A549 (cell line): ENCODE results near the gene PIGN. TPM values are rescaled to one million over a fixed set of nuclear protein-coding genes. Genes with fewer than 3 reads are reported as not detected.

ENCODE experiments used
- ATAC-seq, 2 experiments: fragments of 200-7000 bp in 1 of 2; fragments of >200 bp in 1 of 2; cut with Nextera tagmentation in 1 of 2; cut with Tn5 transposase in 1 of 2; 3 replicates each; pipeline versions ENCODE4 v1.8.0 to v1.9.1; 2018 to 2020; ENCODE audit warnings: mild to moderate bottlenecking in 1 of 2, moderate library complexity in 1 of 2
- CTCF ChIA-PET: fragments of 300-600 bp; sonication (Branson Sonifier 250); formaldehyde crosslinking; extraction: SDS; loops from one replicate; lab custom pipeline; 2021; ENCODE audit warnings: antibody characterized with exemption, inconsistent platforms; lab: Yijun Ruan, JAX
- POLR2A ChIA-PET: fragments of 350-600 bp; formaldehyde crosslinking; extraction: SDS; loops from one replicate; lab custom pipeline; 2021; ENCODE audit warnings: antibody characterized with exemption, inconsistent platforms; lab: Yijun Ruan, JAX
- DNase-seq, 2 experiments: peaks; one replicate each; pipeline versions ENCODE4 v3.0.0 to v3.0.0-alpha.2; 2011 to 2016; ENCODE audit warnings: low read depth in 1 of 2, low spot score in 1 of 2
- FAIRE-seq: peaks from 2 replicates; lab custom pipeline; 2011; peaks lifted over from hg19 to GRCh38; lab: Jason Lieb, UNC
- H3K27ac ChIP-seq, 2 experiments: fragments of >200 bp; sonication (Bioruptor Twin); formaldehyde crosslinking; 3 replicates each; pipeline ENCODE4 v1.5.1; 2016 to 2017
- H3K4me1 ChIP-seq: fragments of >200 bp; sonication (Bioruptor Twin); formaldehyde crosslinking; 3 replicates; pipeline ENCODE4 v1.6.1; 2016
- H3K4me2 ChIP-seq: fragments of >200 bp; sonication (Bioruptor Twin); formaldehyde crosslinking; 3 replicates; pipeline ENCODE4 v1.6.1; 2016
- H3K4me3 ChIP-seq: fragments of >200 bp; sonication (Bioruptor Twin); formaldehyde crosslinking; 3 replicates; pipeline ENCODE4 v1.5.1; 2016
- H3K9me3 ChIP-seq: fragments of >200 bp; sonication (Bioruptor Twin); formaldehyde crosslinking; 3 replicates; pipeline ENCODE4 v1.6.1; 2016
- CBX2 ChIP-seq: fragments of 200-600 bp; sonication (generic); IDR thresholded peaks from 2 replicates; pipeline ENCODE4 v1.6.1; 2016; ENCODE audit warnings: low read depth, mild to moderate bottlenecking, borderline replicate concordance
- CEBPB ChIP-seq, 2 experiments: fragments of >200 bp in 1 of 2; sonication (Bioruptor Twin) in 1 of 2; formaldehyde crosslinking in 1 of 2; IDR thresholded peaks; 2 replicates each; pipeline ENCODE4 v1.6.1; 2012 to 2016
- CHD2 ChIP-seq: fragments of 150-350 bp; IDR thresholded peaks from 2 replicates; pipeline ENCODE4 v1.6.1; 2014; ENCODE audit warnings: low read length; ENCODE audit not compliant: partially characterized antibody
- CTCF ChIP-seq: fragments of >200 bp; sonication (Bioruptor Twin); formaldehyde crosslinking; IDR thresholded peaks from 3 replicates; pipeline ENCODE4 v1.5.1; 2016
- E2F6 ChIP-seq: IDR thresholded peaks from 2 replicates; pipeline ENCODE4 v1.6.1; 2012; ENCODE audit warnings: low read depth, borderline replicate concordance
- EHF ChIP-seq: fragments of 250-450 bp; sonication (Bioruptor Pico); IDR thresholded peaks from 2 replicates; pipeline ENCODE4 v1.5.0; 2020; ENCODE audit warnings: mild to moderate bottlenecking
- EHMT2 ChIP-seq: fragments of 200-600 bp; sonication (generic); IDR thresholded peaks from 2 replicates; pipeline ENCODE4 v1.6.1; 2016; ENCODE audit warnings: antibody characterized with exemption, low read depth, mild to moderate bottlenecking, moderate library complexity
- ESRRA ChIP-seq: fragments of 150-350 bp; IDR thresholded peaks from 2 replicates; pipeline ENCODE4 v1.6.1; 2014; ENCODE audit warnings: mild to moderate bottlenecking, low read length, borderline replicate concordance
- FOSB ChIP-seq: fragments of 250-450 bp; sonication (Bioruptor Pico); IDR thresholded peaks from 2 replicates; pipeline ENCODE4 v1.5.0; 2020; ENCODE audit warnings: mild to moderate bottlenecking, moderate library complexity
- FOSL2 ChIP-seq, 2 experiments: fragments of 450-650 bp in 1 of 2; fragments of >200 bp in 1 of 2; sonication (Bioruptor Twin) in 1 of 2; formaldehyde crosslinking; IDR thresholded peaks; 2 replicates each; pipeline versions ENCODE4 v1.5.0 to v1.6.1; 2016 to 2020; ENCODE audit warnings: mild to moderate bottlenecking in 1 of 2, moderate library complexity in 1 of 2
- HMGXB4 ChIP-seq: fragments of 250-450 bp; sonication (Bioruptor Pico); IDR thresholded peaks from 2 replicates; pipeline ENCODE4 v1.5.0; 2021; ENCODE audit warnings: mild to moderate bottlenecking, moderate library complexity, borderline replicate concordance
- KDM5A ChIP-seq: fragments of 200-600 bp; sonication (generic); IDR thresholded peaks from 2 replicates; pipeline ENCODE4 v1.6.1; 2016; ENCODE audit warnings: antibody characterized with exemption, mild to moderate bottlenecking
- MAFK ChIP-seq: fragments of 450-650 bp; IDR thresholded peaks from 2 replicates; pipeline ENCODE4 v1.6.1; 2014; ENCODE audit not compliant: partially characterized antibody
- MYC ChIP-seq: IDR thresholded peaks from 2 replicates; pipeline ENCODE4 v1.6.1; 2012; ENCODE audit warnings: mild to moderate bottlenecking, inconsistent platforms, low read length, improper control_type of control experiment, borderline replicate concordance
- NR3C1 ChIP-seq: fragments of >200 bp; sonication (Bioruptor Twin); formaldehyde crosslinking; IDR thresholded peaks from 3 replicates; pipeline ENCODE4 v1.6.1; 2017
- PBX3 ChIP-seq: IDR thresholded peaks from 2 replicates; pipeline ENCODE4 v1.6.1; 2012
- POLR2AphosphoS2 ChIP-seq: conservative IDR thresholded peaks from 2 replicates; pipeline ENCODE4 v1.6.1; 2012; ENCODE audit warnings: low read length, improper control_type of control experiment, inconsistent platforms
- RAD21 ChIP-seq, 2 experiments: fragments of >200 bp in 1 of 2; sonication (Bioruptor Twin) in 1 of 2; formaldehyde crosslinking in 1 of 2; IDR thresholded peaks in 1 of 2; conservative IDR thresholded peaks in 1 of 2; 2 replicates in 1 of 2; 3 replicates in 1 of 2; pipeline ENCODE4 v1.6.1; 2012 to 2018; ENCODE audit warnings: inconsistent platforms in 1 of 2
- REST ChIP-seq: fragments of 200-600 bp; sonication (generic); IDR thresholded peaks from 2 replicates; pipeline ENCODE4 v1.6.1; 2016; ENCODE audit warnings: antibody characterized with exemption, mild to moderate bottlenecking, moderate library complexity
- TFCP2L1 ChIP-seq: fragments of 250-450 bp; sonication (Bioruptor Pico); IDR thresholded peaks from 2 replicates; pipeline ENCODE4 v1.5.0; 2021; ENCODE audit warnings: mild to moderate bottlenecking
- TP53 ChIP-seq: fragments of 250-450 bp; sonication (Bioruptor Pico); IDR thresholded peaks from 2 replicates; pipeline ENCODE4 v1.5.0; 2021; ENCODE audit warnings: mild to moderate bottlenecking, moderate library complexity
- ZC3H11A ChIP-seq: fragments of 450-650 bp; IDR thresholded peaks from 2 replicates; pipeline ENCODE4 v1.6.1; 2014; ENCODE audit warnings: antibody characterized with exemption, mild to moderate bottlenecking
- ZNF302 ChIP-seq: fragments of 250-450 bp; sonication (Bioruptor Pico); IDR thresholded peaks from 2 replicates; pipeline ENCODE4 v1.9.0; 2021; ENCODE audit warnings: inconsistent platforms, mild to moderate bottlenecking, moderate library complexity
- ZSCAN20 ChIP-seq: fragments of 250-450 bp; sonication (Bioruptor Pico); IDR thresholded peaks from 2 replicates; pipeline ENCODE4 v1.8.0; 2022; ENCODE audit warnings: mild to moderate bottlenecking, moderate library complexity
- WGBS: methylation state at CpG from one replicate; pipeline ENCODE4 v1.1.6; 2017; ENCODE audit errors: missing lambda C conversion rate; 5-methylcytosine and 5-hydroxymethylcytosine counted together
- polyA plus RNA-seq, 4 experiments: library from polyadenylated mRNA; depleted of rRNA in 3 of 4; stranded (reverse); fragments of >200 nt; fragmentation: RNase III in 1 of 4; extraction: RNeasy Plus Mini Kit Qiagen cat#74134 plus additional on column Dnase treatment in 1 of 4; gene quantifications; 2 replicates in 3 of 4; 3 replicates in 1 of 4; pipeline ENCODE4 v1.2.3, GENCODE V29; 2011 to 2017

Gene PIGN
- polyA plus RNA-seq, 2 of the 4 experiments (the other 2 are of a cell fraction): 12.9 to 37.0 TPM

- Histone ChIP-seq H3K9me3 (0 out of 3 replicates have a peak, but pooled peaks cover 4% of the 10 kb centered on the region), H3K27ac (no peak overlapping the region), H3K4me3 (no peak overlapping the region), H3K4me2 (no peak overlapping the region), H3K4me1 (no peaks in the 10 kb centered on the region)
- 89% methylated on average over 2 of the region's 2 CpGs for WGBS
- ATAC-seq (no peak), DNase-seq (no peak), FAIRE-seq (peak; percentile 46)
- ChIA-PET CTCF (no interaction called here), POLR2A (no interaction called here)
- TF ChIP-seq E2F6 (no peak), EHMT2 (no peak), ESRRA (no peak), CBX2 (no peak), KDM5A (no peak), TFCP2L1 (CRISPR knock-in tag) (no peak), CHD2 (no peak), CTCF (no peak), NR3C1 (no peak), ZSCAN20 (no peak), POLR2AphosphoS2 (no peak), CEBPB (IDR thresholded peaks at IDR 0.05) (no peak), HMGXB4 (CRISPR knock-in tag) (no peak), FOSL2 (IDR thresholded peaks at IDR 0.05) (no peak), FOSL2 (CRISPR knock-in tag; IDR thresholded peaks at IDR 0.05) (no peak), EHF (CRISPR knock-in tag) (no peak)
Observed at GRCh38 chr18:62224229-62224628, 37.4 kb upstream of the PIGN start.

GRCh38 chr18:62214790-62215189 is 27.9 kb upstream of the PIGN start:
- ATAC-seq (no peak), DNase-seq (no peak), FAIRE-seq (no peak)
- POLR2A ChIA-PET: no interaction called here
- WGBS: 83% methylated on average over 1 of the region's 1 CpG
- Histone ChIP-seq H3K9me3 (peaks cover 5% of the 10 kb centered on the region; the same call in 2 of the 3 replicates), H3K27ac (no peak overlapping the region), H3K4me2 (no peak overlapping the region), H3K4me3 (no peak overlapping the region), H3K4me1 (peaks cover 5% of the 10 kb centered on the region; the same call in 1 of the 3 replicates)
- CTCF ChIA-PET: interaction anchor here (0.8 to 1.1 kb wide), 2 partner anchors 14 to 35 kb away, joined by 3 read pairs; no protein-coding TSS in a partner anchor
- no peak for TF ChIP-seq PBX3
- TF ChIP-seq FOSL2 (IDR thresholded peaks at IDR 0.05): no peak
- no peak for TF ChIP-seq FOSL2 (CRISPR knock-in tag; IDR thresholded peaks at IDR 0.05)
- TF ChIP-seq TP53 (CRISPR knock-in tag): no peak
- TF ChIP-seq TFCP2L1 (CRISPR knock-in tag): no peak
- TF ChIP-seq, all 56 proteins: peak for 0

GRCh38 chr18:62211325-62211828 is 24.5 kb upstream of the PIGN start:
- Histone ChIP-seq H3K4me3 (no peak overlapping the region), H3K4me1 (no peaks in the 10 kb centered on the region), H3K9me3 (peaks cover 7% of the 10 kb centered on the region; the same call in 2 of the 3 replicates), H3K27ac (no peak overlapping the region), H3K4me2 (no peak overlapping the region)
- DNase-seq (no peak), ATAC-seq (no peak), FAIRE-seq (no peak)
- ChIA-PET POLR2A (no interaction called here), CTCF (no interaction called here)
- TF ChIP-seq CEBPB (IDR thresholded peaks at IDR 0.05) (no peak), NR3C1 (no peak), MAFK (no peak), RAD21 (conservative IDR thresholded peaks at IDR 0.05 in 1 of 2, IDR thresholded peaks at IDR 0.05 in 1 of 2) (no peak), POLR2AphosphoS2 (no peak), EHMT2 (no peak), KDM5A (no peak), ZSCAN20 (no peak), REST (no peak), ZC3H11A (no peak), TP53 (CRISPR knock-in tag) (no peak), MYC (no peak), ZNF302 (CRISPR knock-in tag) (no peak), FOSB (CRISPR knock-in tag) (no peak)
